GM12878 (cell line): ENCODE results near the gene DEPDC1B. TPM values are rescaled to one million over a fixed set of nuclear protein-coding genes. Genes with fewer than 3 reads are reported as not detected.

ENCODE experiments used
- ATAC-seq: fragments of 200-7000 bp; cut with Tn5 transposase; 3 replicates; pipeline ENCODE4 v1.9.1; 2020; ENCODE audit warnings: mild to moderate bottlenecking, moderate library complexity
- BruUV-seq: library from RNA; stranded (reverse); fragments of 400-500 nt; replicated peaks from 2 replicates; lab custom pipeline; 2021; lab: Mats Ljungman, UMichigan
- CTCF ChIA-PET: fragments of 300-600 bp; sonication (Branson Sonifier 250); formaldehyde crosslinking; extraction: SDS; loops from one replicate; lab custom pipeline; 2021; ENCODE audit warnings: inconsistent platforms; lab: Yijun Ruan, JAX
- POLR2A ChIA-PET: fragments of 350-600 bp; formaldehyde crosslinking; extraction: SDS; loops from one replicate; lab custom pipeline; 2021; ENCODE audit warnings: inconsistent platforms; lab: Charles Lee
- RAD21 ChIA-PET: fragments of 300-600 bp; sonication (Branson Sonifier 250); formaldehyde crosslinking; loops from one replicate; lab custom pipeline; 2023; ENCODE audit warnings: antibody characterized with exemption; ENCODE audit not compliant: unreplicated experiment; lab: Charles Lee
- SMC1A ChIA-PET: fragments of 300-600 bp; sonication (Branson Sonifier 250); formaldehyde crosslinking; loops from one replicate; lab custom pipeline; 2023; ENCODE audit not compliant: unreplicated experiment, uncharacterized antibody; lab: Charles Lee
- DNase-seq: peaks from one replicate; pipeline ENCODE4 v3.0.0-alpha.2; 2011; ENCODE audit warnings: low read depth, low spot score
- FAIRE-seq: peaks from 3 replicates; lab custom pipeline; 2011; peaks lifted over from hg19 to GRCh38; lab: Jason Lieb, UNC
- H2AFZ ChIP-seq: 2 replicates; pipeline ENCODE4 v1.6.0; 2011; ENCODE audit warnings: low read depth, low read length, control low read depth; ENCODE audit not compliant: control insufficient read depth
- H3K27ac ChIP-seq: 2 replicates; pipeline ENCODE4 v1.5.1; 2011; ENCODE audit warnings: control low read depth; ENCODE audit not compliant: control insufficient read depth, insufficient read depth
- H3K27me3 ChIP-seq, 2 experiments: replicated peaks in 1 of 2; 2 replicates each; pipeline versions ENCODE4 v1.6.0 to v1.6.1; 2011; ENCODE audit warnings: low read length in 1 of 2; ENCODE audit not compliant: control insufficient read depth in 2 of 2, insufficient read depth in 2 of 2
- H3K36me3 ChIP-seq, 2 experiments: 2 replicates each; pipeline ENCODE4 v1.5.1; 2011; ENCODE audit warnings: low read length in 1 of 2; ENCODE audit not compliant: control insufficient read depth in 2 of 2, insufficient read depth in 2 of 2
- H3K4me1 ChIP-seq: 2 replicates; pipeline ENCODE4 v1.6.1; 2011; ENCODE audit warnings: mild to moderate bottlenecking, low read length, moderate library complexity, mixed read lengths; ENCODE audit not compliant: control insufficient read depth, insufficient read depth
- H3K4me2 ChIP-seq: 2 replicates; pipeline ENCODE4 v1.6.0; 2011; ENCODE audit warnings: control low read depth; ENCODE audit not compliant: control insufficient read depth, insufficient read depth
- H3K4me3 ChIP-seq: fragments of 200-600 bp; sonication (generic); 2 replicates; pipeline ENCODE4 v1.5.1; 2016
- H3K79me2 ChIP-seq: 2 replicates; pipeline ENCODE4 v1.6.0; 2011; ENCODE audit warnings: low read length; ENCODE audit not compliant: control insufficient read depth, insufficient read depth
- H3K9ac ChIP-seq: 2 replicates; pipeline ENCODE4 v1.8.0; 2011; ENCODE audit warnings: low read length, control low read depth, mixed read lengths; ENCODE audit not compliant: control insufficient read depth, insufficient read depth
- H3K9me3 ChIP-seq: replicated peaks from 3 replicates; pipeline ENCODE4 v1.5.1; 2011; ENCODE audit warnings: mild to moderate bottlenecking, low read length; ENCODE audit not compliant: control insufficient read depth, insufficient read depth
- H4K20me1 ChIP-seq: 2 replicates; pipeline ENCODE4 v1.6.0; 2011; ENCODE audit not compliant: control insufficient read depth, insufficient read depth
- DPF2 ChIP-seq: fragments of 450-650 bp; IDR thresholded peaks from 2 replicates; pipeline ENCODE4 v1.6.1; 2017; ENCODE audit warnings: mild to moderate bottlenecking
- RAD21 ChIP-seq: IDR thresholded peaks from 2 replicates; pipeline ENCODE4 v1.6.1; 2011; ENCODE audit warnings: mild to moderate bottlenecking, low read depth, low read length, moderate library complexity; ENCODE audit not compliant: insufficient read depth
- SMC3 ChIP-seq: IDR thresholded peaks from 2 replicates; pipeline ENCODE4 v1.6.1; 2011; ENCODE audit warnings: low read length, improper control_type of control experiment, borderline replicate concordance
- ZNF24 ChIP-seq: fragments of 450-650 bp; IDR thresholded peaks from 2 replicates; pipeline ENCODE4 v1.6.1; 2017; ENCODE audit warnings: antibody characterized with exemption, mild to moderate bottlenecking
- in situ Hi-C: fragments of 300-500 bp; cut with MboI; formaldehyde crosslinking; loops from 9 replicates; pipeline ENCODE4 v1.14.3; 2018; ENCODE audit warnings: mixed read lengths
- intact Hi-C: fragments of 100-400 bp; cut with micrococcal nuclease; formaldehyde crosslinking; loops from one replicate; pipeline ENCODE4 v1.14.2; 2022; ENCODE audit not compliant: unreplicated experiment
- polyA plus RNA-seq, 11 experiments: library from polyadenylated mRNA; depleted of rRNA in 4 of 11; unstranded in 6 of 11; stranded (reverse) in 5 of 11; fragments of >200 nt; fragmentation: Nextera tagmentation in 4 of 11; fragmentation: Illumina TruSeq in 1 of 11; extraction: Ambion mirVana in 4 of 11; extraction: Trizol in 1 of 11; gene quantifications; 1 replicate in 1 of 11; 2 replicates in 10 of 11; pipeline versions ENCODE4 v1.2.1 to v1.2.3, GENCODE V29; 2011 to 2016; ENCODE audit warnings: inconsistent platforms in 2 of 11, missing spikeins in 2 of 11, low read depth in 1 of 11
- total RNA-seq, 4 experiments: library from RNA; depleted of rRNA in 3 of 4; stranded (reverse); fragments of >200 nt in 3 of 4; fragmentation: Illumina TruSeq in 1 of 4; extraction: Trizol in 1 of 4; gene quantifications; 2 replicates each; pipeline versions ENCODE4 v1.2.1 to v1.2.3, GENCODE V29; 2013 to 2021
- TF ChIP-seq, protein P1 (sequence below): IDR thresholded peaks from 2 replicates; pipeline ENCODE4 v1.6.1; 2012; ENCODE audit warnings: improper control_type of control experiment, low read depth, low read length; ENCODE audit not compliant: insufficient replicate concordance
- TF ChIP-seq, protein P2 (sequence below), 3 experiments: IDR thresholded peaks in 2 of 3; conservative IDR thresholded peaks in 1 of 3; 2 replicates each; pipeline ENCODE4 v1.5.1; 2011; ENCODE audit warnings: low read depth in 3 of 3, low read length in 3 of 3, mild to moderate bottlenecking in 3 of 3, control low read depth in 2 of 3, moderate library complexity in 2 of 3, inconsistent platforms in 1 of 3, mixed read lengths in 1 of 3; ENCODE audit not compliant: control insufficient read depth in 2 of 3, insufficient read depth in 1 of 3; ENCODE audit errors: extremely low read depth in 1 of 3

The DEPDC1B gene
- total and polyA plus RNA-seq, 10 of the 15 experiments (the other 5 are each of a cell fraction or from before 2014, with no cell fraction given) = 29.7 to 56.5 (median 35.5) TPM

- Histone ChIP-seq H3K79me2 (no peaks in the 10 kb centered on the region; the same call in 1 of the 2 replicates), H3K36me3 (peaks cover 2 to 8% of the 10 kb centered on the region in 2 experiments; a peak in 3 of 4 replicates), H2AFZ (no peak overlapping the region), H3K27ac (no peak overlapping the region), H3K4me3 (no peak overlapping the region), H3K9ac (no peak overlapping the region), H3K9me3 (no peaks in the 10 kb centered on the region), H3K4me2 (no peak overlapping the region), H4K20me1 (no peaks in the 10 kb centered on the region), H3K4me1 (no peaks in the 10 kb centered on the region), H3K27me3 (no peaks in the 10 kb centered on the region)
- RAD21 ChIA-PET = interaction anchor here (1.0 to 2.0 kb wide), 4 partner anchors 271 to 858 kb away, joined by 3 to 14 read pairs (median 4); no protein-coding TSS in a partner anchor
- DNase-seq (no peak), FAIRE-seq (peak; percentile 75), ATAC-seq (no peak; the same call in 2 of the 3 replicates)
- intact Hi-C loops (loop anchor here (1.0 to 2.0 kb wide), 2 partner anchors 374 to 858 kb away; no protein-coding TSS in a partner anchor), in situ Hi-C loops (no loop called here)
- SMC1A ChIA-PET = interaction anchor here (0.6 to 1.9 kb wide), 19 partner anchors 10 to 861 kb away, joined by 3 to 8 read pairs (median 3); partner anchors contain the start of gene DEPDC1B
- POLR2A ChIA-PET = no interaction called here
- BruUV-seq = no TSS peak
- TF ChIP-seq RAD21 (peak; percentile 45), SMC3 (peak; percentile 20; the same call in 1 of the 2 replicates), DPF2 (no peak), ZNF24 (no peak)
- TF ChIP-seq, protein P1, sequence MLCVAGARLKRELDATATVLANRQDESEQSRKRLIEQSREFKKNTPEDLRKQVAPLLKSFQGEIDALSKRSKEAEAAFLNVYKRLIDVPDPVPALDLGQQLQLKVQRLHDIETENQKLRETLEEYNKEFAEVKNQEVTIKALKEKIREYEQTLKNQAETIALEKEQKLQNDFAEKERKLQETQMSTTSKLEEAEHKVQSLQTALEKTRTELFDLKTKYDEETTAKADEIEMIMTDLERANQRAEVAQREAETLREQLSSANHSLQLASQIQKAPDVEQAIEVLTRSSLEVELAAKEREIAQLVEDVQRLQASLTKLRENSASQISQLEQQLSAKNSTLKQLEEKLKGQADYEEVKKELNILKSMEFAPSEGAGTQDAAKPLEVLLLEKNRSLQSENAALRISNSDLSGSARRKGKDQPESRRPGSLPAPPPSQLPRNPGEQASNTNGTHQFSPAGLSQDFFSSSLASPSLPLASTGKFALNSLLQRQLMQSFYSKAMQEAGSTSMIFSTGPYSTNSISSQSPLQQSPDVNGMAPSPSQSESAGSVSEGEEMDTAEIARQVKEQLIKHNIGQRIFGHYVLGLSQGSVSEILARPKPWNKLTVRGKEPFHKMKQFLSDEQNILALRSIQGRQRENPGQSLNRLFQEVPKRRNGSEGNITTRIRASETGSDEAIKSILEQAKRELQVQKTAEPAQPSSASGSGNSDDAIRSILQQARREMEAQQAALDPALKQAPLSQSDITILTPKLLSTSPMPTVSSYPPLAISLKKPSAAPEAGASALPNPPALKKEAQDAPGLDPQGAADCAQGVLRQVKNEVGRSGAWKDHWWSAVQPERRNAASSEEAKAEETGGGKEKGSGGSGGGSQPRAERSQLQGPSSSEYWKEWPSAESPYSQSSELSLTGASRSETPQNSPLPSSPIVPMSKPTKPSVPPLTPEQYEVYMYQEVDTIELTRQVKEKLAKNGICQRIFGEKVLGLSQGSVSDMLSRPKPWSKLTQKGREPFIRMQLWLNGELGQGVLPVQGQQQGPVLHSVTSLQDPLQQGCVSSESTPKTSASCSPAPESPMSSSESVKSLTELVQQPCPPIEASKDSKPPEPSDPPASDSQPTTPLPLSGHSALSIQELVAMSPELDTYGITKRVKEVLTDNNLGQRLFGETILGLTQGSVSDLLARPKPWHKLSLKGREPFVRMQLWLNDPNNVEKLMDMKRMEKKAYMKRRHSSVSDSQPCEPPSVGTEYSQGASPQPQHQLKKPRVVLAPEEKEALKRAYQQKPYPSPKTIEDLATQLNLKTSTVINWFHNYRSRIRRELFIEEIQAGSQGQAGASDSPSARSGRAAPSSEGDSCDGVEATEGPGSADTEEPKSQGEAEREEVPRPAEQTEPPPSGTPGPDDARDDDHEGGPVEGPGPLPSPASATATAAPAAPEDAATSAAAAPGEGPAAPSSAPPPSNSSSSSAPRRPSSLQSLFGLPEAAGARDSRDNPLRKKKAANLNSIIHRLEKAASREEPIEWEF = no peak
- TF ChIP-seq, protein P2, sequence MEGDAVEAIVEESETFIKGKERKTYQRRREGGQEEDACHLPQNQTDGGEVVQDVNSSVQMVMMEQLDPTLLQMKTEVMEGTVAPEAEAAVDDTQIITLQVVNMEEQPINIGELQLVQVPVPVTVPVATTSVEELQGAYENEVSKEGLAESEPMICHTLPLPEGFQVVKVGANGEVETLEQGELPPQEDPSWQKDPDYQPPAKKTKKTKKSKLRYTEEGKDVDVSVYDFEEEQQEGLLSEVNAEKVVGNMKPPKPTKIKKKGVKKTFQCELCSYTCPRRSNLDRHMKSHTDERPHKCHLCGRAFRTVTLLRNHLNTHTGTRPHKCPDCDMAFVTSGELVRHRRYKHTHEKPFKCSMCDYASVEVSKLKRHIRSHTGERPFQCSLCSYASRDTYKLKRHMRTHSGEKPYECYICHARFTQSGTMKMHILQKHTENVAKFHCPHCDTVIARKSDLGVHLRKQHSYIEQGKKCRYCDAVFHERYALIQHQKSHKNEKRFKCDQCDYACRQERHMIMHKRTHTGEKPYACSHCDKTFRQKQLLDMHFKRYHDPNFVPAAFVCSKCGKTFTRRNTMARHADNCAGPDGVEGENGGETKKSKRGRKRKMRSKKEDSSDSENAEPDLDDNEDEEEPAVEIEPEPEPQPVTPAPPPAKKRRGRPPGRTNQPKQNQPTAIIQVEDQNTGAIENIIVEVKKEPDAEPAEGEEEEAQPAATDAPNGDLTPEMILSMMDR (IDR thresholded peaks at IDR 0.05 in 2 of 3, conservative IDR thresholded peaks at IDR 0.05 in 1 of 3; ENCODE audit: control insufficient read depth in 2 of 3, extremely low read depth in 1 of 3, insufficient read depth in 1 of 3, low read depth in 3 of 3, low read length in 3 of 3) = peak; percentile 31 to 56 (median 46); a peak in 4 of 6 replicates
- CTCF ChIA-PET = interaction anchor here (0.5 to 3.7 kb wide), 36 partner anchors 10 to 1455 kb away, joined by 3 to 38 read pairs (median 5); no protein-coding TSS in a partner anchor
Measured at GRCh38 chr5:60668686-60669304, 31.2 kb downstream of the DEPDC1B start.
